ENCODE data around the gene CFAP210. TPM values are rescaled to one million over a fixed set of nuclear protein-coding genes. Genes with fewer than 3 reads are reported as not detected.
"Not testable (repeated sequence)": the region's sequence is repeated elsewhere in the genome, so short reads cannot be mapped to it uniquely, and the experiment has no call there.

The CFAP210 gene
- total RNA-seq, 4 donors from 2014 or later = not detected

- no peak overlapping the region for H3K27ac ChIP-seq
- H3K4me3 ChIP-seq = peak overlapping the region; percentile 89
- H3K9me3 ChIP-seq = no peaks in the 10 kb centered on the region
- H3K36me3 ChIP-seq = no peaks in the 10 kb centered on the region
- WGBS = 14% methylated on average over 4 of the region's 4 CpGs
- peaks cover 7% of the 10 kb centered on the region for H3K4me1 ChIP-seq
- TF ChIP-seq POLR2AphosphoS5 (IDR thresholded peaks at IDR 0.05) (no peak), EP300 (IDR thresholded peaks at IDR 0.05) (no peak)
- H3K27me3 ChIP-seq = no peaks in the 10 kb centered on the region
- DNase-seq (ENCODE audit: low spot score in 2 of 2) = no peak
Observed at GRCh38 chr2:169693360-169693759, 845 bp downstream of the CFAP210 start.

- no peaks in the 10 kb centered on the region for H3K36me3 ChIP-seq
- TF ChIP-seq CTCF (IDR thresholded peaks at IDR 0.05) (no peak), POLR2A (IDR thresholded peaks at IDR 0.05) (no peak), EP300 (IDR thresholded peaks at IDR 0.05) (no peak), POLR2AphosphoS5 (IDR thresholded peaks at IDR 0.05) (no peak)
- no peaks in the 10 kb centered on the region for H3K27me3 ChIP-seq
- no peak overlapping the region for H3K27ac ChIP-seq
- 65% methylated on average over 3 of the region's 3 CpGs for WGBS
- peaks cover 7% of the 10 kb centered on the region for H3K4me1 ChIP-seq
- no peak overlapping the region for H3K4me3 ChIP-seq
- no peaks in the 10 kb centered on the region for H3K9me3 ChIP-seq
- DNase-seq (ENCODE audit: low spot score in 2 of 2) = no peak
Observed at GRCh38 chr2:169692718-169693117, 1.5 kb downstream of the CFAP210 start.

GRCh38 chr2:169690958-169691357, 3.2 kb downstream of the CFAP210 start:
- H3K27me3 ChIP-seq = no peaks in the 10 kb centered on the region
- no peak for TF ChIP-seq POLR2A (IDR thresholded peaks at IDR 0.05)
- TF ChIP-seq EP300 (IDR thresholded peaks at IDR 0.05) = no peak
- no peak for TF ChIP-seq POLR2AphosphoS5 (IDR thresholded peaks at IDR 0.05)
- TF ChIP-seq CTCF (IDR thresholded peaks at IDR 0.05) = no peak
- WGBS = 71% methylated on average over 1 of the region's 1 CpG
- no peak overlapping the region for H3K4me3 ChIP-seq
- DNase-seq (ENCODE audit: low spot score in 2 of 2) = no peak
- H3K36me3 ChIP-seq = no peaks in the 10 kb centered on the region
- H3K9me3 ChIP-seq = no peaks in the 10 kb centered on the region
- H3K27ac ChIP-seq = no peak overlapping the region
- H3K4me1 ChIP-seq = peaks cover 7% of the 10 kb centered on the region

- H3K9me3 ChIP-seq; H3K4me3 ChIP-seq; H3K4me1 ChIP-seq; H3K36me3 ChIP-seq; DNase-seq (ENCODE audit: low spot score in 2 of 2); H3K27me3 ChIP-seq; H3K27ac ChIP-seq: not testable (repeated sequence)
Observed at GRCh38 chr2:169687943-169688342, 6.3 kb downstream of the CFAP210 start.

- not testable (repeated sequence) for H3K27ac ChIP-seq; H3K36me3 ChIP-seq; H3K4me1 ChIP-seq; H3K4me3 ChIP-seq; H3K27me3 ChIP-seq; DNase-seq (ENCODE audit: low spot score in 2 of 2); H3K9me3 ChIP-seq
- WGBS = 87% methylated on average over 4 of the region's 4 CpGs
Observed at GRCh38 chr2:169686825-169687224, 7.4 kb downstream of the CFAP210 start.

GRCh38 chr2:169684712-169685111, 9.5 kb downstream of the CFAP210 start:
- not testable (repeated sequence) for H3K4me3 ChIP-seq; DNase-seq (ENCODE audit: low spot score in 2 of 2); H3K36me3 ChIP-seq; H3K27me3 ChIP-seq; H3K9me3 ChIP-seq; H3K4me1 ChIP-seq; H3K27ac ChIP-seq
- 92% methylated on average over 2 of the region's 2 CpGs for WGBS

GRCh38 chr2:169684135-169684565, 10.1 kb downstream of the CFAP210 start:
- H3K36me3 ChIP-seq = no peaks in the 10 kb centered on the region
- TF ChIP-seq EP300 (IDR thresholded peaks at IDR 0.05) = no peak
- TF ChIP-seq POLR2AphosphoS5 (IDR thresholded peaks at IDR 0.05) = no peak
- TF ChIP-seq POLR2A (IDR thresholded peaks at IDR 0.05) = no peak
- TF ChIP-seq CTCF (IDR thresholded peaks at IDR 0.05) = no peak
- 74% methylated on average over 3 of the region's 3 CpGs for WGBS
- H3K9me3 ChIP-seq = no peaks in the 10 kb centered on the region
- H3K4me1 ChIP-seq = no peaks in the 10 kb centered on the region
- H3K4me3 ChIP-seq = no peak overlapping the region
- no peaks in the 10 kb centered on the region for H3K27me3 ChIP-seq
- no peak overlapping the region for H3K27ac ChIP-seq
- no peak for DNase-seq (ENCODE audit: low spot score in 2 of 2)

Data from suprapubic skin (tissue), 4 donors.